ENCODE results near the gene SLC4A1AP.

SLC4A1AP gene

GRCh38 chr2:27710640-27711430 lies 47.1 kb downstream of the SLC4A1AP start:
- TF ChIP-seq EZH2phosphoT487 (conservative IDR thresholded peaks at IDR 0.05; ENCODE audit: low read length) (no peak), CTCF (IDR thresholded peaks at IDR 0.05; ENCODE audit: insufficient read depth, low read length, poor library complexity, severe bottlenecking) (no peak)
- Histone ChIP-seq H3K4me2 (ENCODE audit: low read depth, low read length, poor library complexity, severe bottlenecking) (no peak overlapping the region), H3K9ac (ENCODE audit: low read length) (no peak overlapping the region), H3F3A (ENCODE audit: insufficient read depth) (no peaks in the 10 kb centered on the region), H4K20me1 (ENCODE audit: low read depth, low read length) (no peaks in the 10 kb centered on the region), H3K79me2 (ENCODE audit: insufficient read depth, low read length) (no peaks in the 10 kb centered on the region), H3K27ac (ENCODE audit: low read depth, low read length) (no peak overlapping the region), H3K4me3 (ENCODE audit: insufficient read depth, low read length, poor library complexity, severe bottlenecking) (no peak overlapping the region), H3K27me3 (ENCODE audit: low read length) (no peaks in the 10 kb centered on the region), H3K9me3 (ENCODE audit: insufficient read depth, low read length) (no peaks in the 10 kb centered on the region), H3K9me2 (replicated peaks; ENCODE audit: insufficient read depth, low read length) (no peaks in the 10 kb centered on the region), H3K36me3 (ENCODE audit: low read length) (no peaks in the 10 kb centered on the region), H2AFZ (ENCODE audit: low read depth, low read length, severe bottlenecking) (no peak overlapping the region)

- Histone ChIP-seq H3K4me3 (ENCODE audit: insufficient read depth, low read length, poor library complexity, severe bottlenecking) (no peak overlapping the region), H3K27ac (ENCODE audit: low read depth, low read length) (no peak overlapping the region)
Measured at GRCh38 chr2:27711804-27712203, 48.1 kb downstream of the SLC4A1AP start.

GRCh38 chr2:27712522-27712921 lies 48.8 kb downstream of the SLC4A1AP start:
- H3K79me2 ChIP-seq (ENCODE audit: insufficient read depth, low read length): no peaks in the 10 kb centered on the region
- no peaks in the 10 kb centered on the region for H3K27me3 ChIP-seq (ENCODE audit: low read length)
- TF ChIP-seq EZH2phosphoT487 (conservative IDR thresholded peaks at IDR 0.05; ENCODE audit: low read length) (no peak), CTCF (IDR thresholded peaks at IDR 0.05; ENCODE audit: insufficient read depth, low read length, poor library complexity, severe bottlenecking) (no peak)
- H3K4me2 ChIP-seq (ENCODE audit: low read depth, low read length, poor library complexity, severe bottlenecking): no peak overlapping the region
- no peaks in the 10 kb centered on the region for H4K20me1 ChIP-seq (ENCODE audit: low read depth, low read length)
- no peak overlapping the region for H3K9ac ChIP-seq (ENCODE audit: low read length)
- no peaks in the 10 kb centered on the region for H3K9me3 ChIP-seq (ENCODE audit: insufficient read depth, low read length)
- H3K27ac ChIP-seq (ENCODE audit: low read depth, low read length): no peak overlapping the region
- H3K36me3 ChIP-seq (ENCODE audit: low read length): no peaks in the 10 kb centered on the region
- H3K9me2 ChIP-seq (replicated peaks; ENCODE audit: insufficient read depth, low read length): no peaks in the 10 kb centered on the region
- no peak overlapping the region for H3K4me3 ChIP-seq (ENCODE audit: insufficient read depth, low read length, poor library complexity, severe bottlenecking)
- H3F3A ChIP-seq (ENCODE audit: insufficient read depth): no peaks in the 10 kb centered on the region
- no peak overlapping the region for H2AFZ ChIP-seq (ENCODE audit: low read depth, low read length, severe bottlenecking)

More at GRCh38 chr2:27711804-27712203, 48.1 kb downstream of the SLC4A1AP start:
- Histone ChIP-seq H3K9me2 (replicated peaks; ENCODE audit: insufficient read depth, low read length) (no peaks in the 10 kb centered on the region), H3K27me3 (ENCODE audit: low read length) (no peaks in the 10 kb centered on the region), H3K79me2 (ENCODE audit: insufficient read depth, low read length) (no peaks in the 10 kb centered on the region), H2AFZ (ENCODE audit: low read depth, low read length, severe bottlenecking) (no peak overlapping the region), H3K9me3 (ENCODE audit: insufficient read depth, low read length) (no peaks in the 10 kb centered on the region), H3K9ac (ENCODE audit: low read length) (no peak overlapping the region), H4K20me1 (ENCODE audit: low read depth, low read length) (no peaks in the 10 kb centered on the region), H3K4me2 (ENCODE audit: low read depth, low read length, poor library complexity, severe bottlenecking) (no peak overlapping the region), H3K36me3 (ENCODE audit: low read length) (no peaks in the 10 kb centered on the region), H3F3A (ENCODE audit: insufficient read depth) (no peaks in the 10 kb centered on the region)
- TF ChIP-seq EZH2phosphoT487 (conservative IDR thresholded peaks at IDR 0.05; ENCODE audit: low read length) (no peak), CTCF (IDR thresholded peaks at IDR 0.05; ENCODE audit: insufficient read depth, low read length, poor library complexity, severe bottlenecking) (no peak)
